Keratinocyte (primary cell): ENCODE data around the gene EBLN2.

Experiments
- EZH2 ChIP-seq: IDR thresholded peaks from one replicate; pipeline ENCODE4 v1.6.1; 2012; ENCODE audit warnings: inconsistent platforms, mild to moderate bottlenecking, low read length, moderate library complexity
- TF ChIP-seq, protein P1 (sequence below), 3 experiments: IDR thresholded peaks in 1 of 3; conservative IDR thresholded peaks in 1 of 3; optimal IDR thresholded peaks in 1 of 3; 2 replicates in 2 of 3; 3 replicates in 1 of 3; pipeline versions ENCODE3 to v1.5.1; 2011; ENCODE audit warnings: low read length in 3 of 3, mild to moderate bottlenecking in 3 of 3, moderate library complexity in 2 of 3, control low read depth in 1 of 3, inconsistent platforms in 1 of 3; ENCODE audit not compliant: insufficient read depth in 2 of 3; ENCODE audit errors: extremely low read depth in 1 of 3

DNA sequence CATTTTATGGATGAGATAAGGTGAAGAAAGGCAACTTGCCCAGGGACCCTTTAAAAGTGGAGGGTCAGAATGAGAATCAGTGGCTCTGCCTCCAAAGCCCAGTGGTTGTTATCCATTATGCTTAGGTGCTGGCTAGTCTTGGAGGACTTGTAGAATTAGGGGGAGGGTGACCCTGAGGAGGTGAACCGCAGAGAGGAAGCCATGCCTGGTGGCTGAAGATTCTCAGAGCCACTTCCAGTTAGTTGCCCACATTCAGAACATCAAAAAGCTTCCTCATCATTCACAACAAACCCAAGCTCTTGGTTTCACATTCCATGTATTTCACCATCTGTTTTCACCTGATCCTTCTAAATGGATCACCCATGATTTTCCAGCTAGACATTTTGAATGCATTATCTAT is 11.2 kb downstream of the EBLN2 start:
- TF ChIP-seq, protein P1, sequence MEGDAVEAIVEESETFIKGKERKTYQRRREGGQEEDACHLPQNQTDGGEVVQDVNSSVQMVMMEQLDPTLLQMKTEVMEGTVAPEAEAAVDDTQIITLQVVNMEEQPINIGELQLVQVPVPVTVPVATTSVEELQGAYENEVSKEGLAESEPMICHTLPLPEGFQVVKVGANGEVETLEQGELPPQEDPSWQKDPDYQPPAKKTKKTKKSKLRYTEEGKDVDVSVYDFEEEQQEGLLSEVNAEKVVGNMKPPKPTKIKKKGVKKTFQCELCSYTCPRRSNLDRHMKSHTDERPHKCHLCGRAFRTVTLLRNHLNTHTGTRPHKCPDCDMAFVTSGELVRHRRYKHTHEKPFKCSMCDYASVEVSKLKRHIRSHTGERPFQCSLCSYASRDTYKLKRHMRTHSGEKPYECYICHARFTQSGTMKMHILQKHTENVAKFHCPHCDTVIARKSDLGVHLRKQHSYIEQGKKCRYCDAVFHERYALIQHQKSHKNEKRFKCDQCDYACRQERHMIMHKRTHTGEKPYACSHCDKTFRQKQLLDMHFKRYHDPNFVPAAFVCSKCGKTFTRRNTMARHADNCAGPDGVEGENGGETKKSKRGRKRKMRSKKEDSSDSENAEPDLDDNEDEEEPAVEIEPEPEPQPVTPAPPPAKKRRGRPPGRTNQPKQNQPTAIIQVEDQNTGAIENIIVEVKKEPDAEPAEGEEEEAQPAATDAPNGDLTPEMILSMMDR (optimal IDR thresholded peaks at IDR 0.05 in 1 of 3, IDR thresholded peaks at IDR 0.05 in 1 of 3, conservative IDR thresholded peaks at IDR 0.05 in 1 of 3; ENCODE audit: extremely low read depth in 1 of 3, insufficient read depth in 2 of 3, low read length in 3 of 3): no peak
- TF ChIP-seq EZH2: no peak
